IMR-90 (cell line): Measurements from ENCODE around the gene NOS1AP. TPM values are rescaled to one million over a fixed set of nuclear protein-coding genes. Genes with fewer than 3 reads are reported as not detected.

Experiments used
- ATAC-seq: fragments of 200-7000 bp; cut with Tn5 transposase; 2 replicates; pipeline ENCODE4 v1.9.1; 2020; ENCODE audit warnings: low read depth, mild to moderate bottlenecking, moderate library complexity
- BruUV-seq: library from RNA; stranded (reverse); fragments of 400-500 nt; replicated peaks from 2 replicates; lab custom pipeline; 2021; lab: Mats Ljungman, UMichigan
- CTCF ChIA-PET: fragments of 300-600 bp; formaldehyde crosslinking; extraction: SDS; loops from one replicate; lab custom pipeline; 2021; ENCODE audit warnings: antibody characterized with exemption; lab: Yijun Ruan, JAX
- POLR2A ChIA-PET: fragments of 300-600 bp; sonication (Branson Sonifier 250); formaldehyde crosslinking; loops from one replicate; lab custom pipeline; 2022; ENCODE audit warnings: antibody characterized with exemption; ENCODE audit not compliant: unreplicated experiment; lab: Charles Lee
- DNase-seq: peaks from one replicate; pipeline ENCODE4 v3.0.0; 2013
- H2AFZ ChIP-seq: replicated peaks from 2 replicates; pipeline ENCODE3; 2013; ENCODE audit warnings: low read length, mild to moderate bottlenecking; ENCODE audit not compliant: poor library complexity
- H2AK5ac ChIP-seq: 2 replicates; pipeline ENCODE4 v1.6.1; 2013; ENCODE audit warnings: low read depth, low read length, inconsistent platforms
- H2AK9ac ChIP-seq: replicated peaks from 2 replicates; pipeline ENCODE3; 2013; ENCODE audit warnings: mild to moderate bottlenecking, low read depth, low read length, moderate library complexity; ENCODE audit not compliant: poor library complexity
- H2BK120ac ChIP-seq: 2 replicates; pipeline ENCODE4 v1.6.1; 2013; ENCODE audit warnings: low read depth, low read length, inconsistent platforms
- H2BK15ac ChIP-seq: 3 replicates; pipeline ENCODE4 v1.6.1; 2013; ENCODE audit warnings: low read depth, low read length, inconsistent platforms
- H2BK20ac ChIP-seq: 2 replicates; pipeline ENCODE4 v1.6.1; 2013; ENCODE audit warnings: low read depth, mild to moderate bottlenecking, inconsistent platforms, low read length, moderate library complexity
- H2BK5ac ChIP-seq: 2 replicates; pipeline ENCODE4 v1.6.1; 2013; ENCODE audit warnings: mild to moderate bottlenecking, low read depth, low read length, inconsistent platforms; ENCODE audit not compliant: poor library complexity, severe bottlenecking
- H3K14ac ChIP-seq: replicated peaks from 2 replicates; pipeline ENCODE4 v1.6.1; 2013; ENCODE audit warnings: low read depth, low read length, inconsistent platforms
- H3K18ac ChIP-seq: 2 replicates; pipeline ENCODE4 v1.6.1; 2013; ENCODE audit warnings: low read depth, low read length, control low read depth
- H3K23ac ChIP-seq: 2 replicates; pipeline ENCODE4 v1.6.1; 2013; ENCODE audit warnings: low read depth, low read length, inconsistent platforms
- H3K27ac ChIP-seq: 2 replicates; pipeline ENCODE4 v1.5.1; 2013; ENCODE audit warnings: mild to moderate bottlenecking, control low read depth, low read length; ENCODE audit not compliant: insufficient read depth
- H3K27me3 ChIP-seq: 2 replicates; pipeline ENCODE4 v1.6.1; 2013; ENCODE audit warnings: low read length; ENCODE audit not compliant: control insufficient read depth, insufficient read depth
- H3K36me3 ChIP-seq: 2 replicates; pipeline ENCODE4 v1.6.1; 2013; ENCODE audit warnings: low read length, mixed read lengths; ENCODE audit not compliant: control insufficient read depth, insufficient read depth
- H3K4ac ChIP-seq: 2 replicates; pipeline ENCODE4 v1.6.1; 2013; ENCODE audit warnings: low read depth, low read length, inconsistent platforms
- H3K4me1 ChIP-seq: 2 replicates; pipeline ENCODE4 v1.6.1; 2013; ENCODE audit warnings: low read length, mixed read lengths; ENCODE audit not compliant: control insufficient read depth, insufficient read depth
- H3K4me2 ChIP-seq: 2 replicates; pipeline ENCODE4 v1.6.1; 2013; ENCODE audit warnings: low read depth, mild to moderate bottlenecking, control low read depth, low read length, moderate library complexity
- H3K4me3 ChIP-seq: 2 replicates; pipeline ENCODE4 v1.5.1; 2013; ENCODE audit warnings: low read depth, mild to moderate bottlenecking, control low read depth, low read length, moderate library complexity; ENCODE audit not compliant: insufficient read depth
- H3K56ac ChIP-seq: 2 replicates; pipeline ENCODE4 v1.6.1; 2013; ENCODE audit warnings: low read length, inconsistent platforms; ENCODE audit not compliant: insufficient read depth; ENCODE audit errors: extremely low read depth
- H3K79me1 ChIP-seq, 2 experiments: 2 replicates each; pipeline ENCODE4 v1.6.1; 2013; ENCODE audit warnings: low read length in 2 of 2, inconsistent platforms in 1 of 2, low read depth in 1 of 2
- H3K9ac ChIP-seq: 2 replicates; pipeline ENCODE4 v1.6.1; 2013; ENCODE audit warnings: low read depth, low read length, control low read depth
- H3K9me1 ChIP-seq: 2 replicates; pipeline ENCODE4 v1.6.1; 2013; ENCODE audit warnings: low read length, inconsistent platforms; ENCODE audit not compliant: insufficient read depth
- H3K9me3 ChIP-seq: 2 replicates; pipeline ENCODE4 v1.6.1; 2013; ENCODE audit warnings: low read length; ENCODE audit not compliant: control insufficient read depth, insufficient read depth
- H4K20me1 ChIP-seq: 2 replicates; pipeline ENCODE4 v1.6.1; 2013; ENCODE audit warnings: low read length, inconsistent platforms; ENCODE audit not compliant: insufficient read depth
- H4K5ac ChIP-seq: 2 replicates; pipeline ENCODE4 v1.6.1; 2013; ENCODE audit warnings: mild to moderate bottlenecking, low read depth, low read length, control low read depth
- H4K8ac ChIP-seq, 2 experiments: 2 replicates each; pipeline ENCODE4 v1.6.1; 2013; ENCODE audit warnings: low read depth in 2 of 2, low read length in 2 of 2, control low read depth in 1 of 2, inconsistent platforms in 1 of 2
- H4K91ac ChIP-seq: 2 replicates; pipeline ENCODE4 v1.6.1; 2013; ENCODE audit warnings: low read depth, low read length, inconsistent platforms; ENCODE audit not compliant: insufficient read depth
- BHLHE40 ChIP-seq: fragments of 150-350 bp; IDR thresholded peaks from 2 replicates; pipeline ENCODE4 v1.6.1; 2016; ENCODE audit warnings: mild to moderate bottlenecking, low read depth, low read length
- CEBPB ChIP-seq: IDR thresholded peaks from 2 replicates; pipeline ENCODE4 v1.6.1; 2012; ENCODE audit warnings: low read depth, low read length, improper control_type of control experiment
- CHD1 ChIP-seq: IDR thresholded peaks from 2 replicates; pipeline ENCODE4 v1.6.1; 2012; ENCODE audit warnings: low read depth, low read length, improper control_type of control experiment
- CTCF ChIP-seq: conservative IDR thresholded peaks from 2 replicates; pipeline ENCODE4 v1.5.1; 2012; ENCODE audit warnings: mild to moderate bottlenecking, low read depth, low read length, improper control_type of control experiment
- FOS ChIP-seq: fragments of 150-350 bp; IDR thresholded peaks from 2 replicates; pipeline ENCODE4 v1.6.1; 2016; ENCODE audit warnings: low read depth, low read length
- MAFK ChIP-seq: IDR thresholded peaks from 2 replicates; pipeline ENCODE4 v1.6.1; 2012; ENCODE audit warnings: low read depth, low read length, improper control_type of control experiment
- MAZ ChIP-seq: IDR thresholded peaks from 2 replicates; pipeline ENCODE4 v1.6.1; 2012; ENCODE audit warnings: low read depth, mild to moderate bottlenecking, low read length, improper control_type of control experiment, moderate library complexity, borderline replicate concordance
- MXI1 ChIP-seq: IDR thresholded peaks from 2 replicates; pipeline ENCODE4 v1.6.1; 2012; ENCODE audit warnings: low read depth, mild to moderate bottlenecking, low read length, moderate library complexity, borderline replicate concordance
- NFE2L2 ChIP-seq: fragments of 150-350 bp; IDR thresholded peaks from 2 replicates; pipeline ENCODE4 v1.6.1; 2016; ENCODE audit warnings: low read depth, mild to moderate bottlenecking, low read length
- POLR2A ChIP-seq: IDR thresholded peaks from 2 replicates; pipeline ENCODE4 v1.6.1; 2012; ENCODE audit warnings: mild to moderate bottlenecking, low read depth, low read length
- RAD21 ChIP-seq: IDR thresholded peaks from 2 replicates; pipeline ENCODE4 v1.6.1; 2012; ENCODE audit warnings: low read length, improper control_type of control experiment
- RCOR1 ChIP-seq: IDR thresholded peaks from 2 replicates; pipeline ENCODE4 v1.6.1; 2012; ENCODE audit warnings: mild to moderate bottlenecking, low read length, improper control_type of control experiment; ENCODE audit not compliant: insufficient replicate concordance
- RFX5 ChIP-seq: IDR thresholded peaks from 2 replicates; pipeline ENCODE4 v1.8.0; 2012; ENCODE audit warnings: low read depth, mild to moderate bottlenecking, low read length, moderate library complexity
- SMC3 ChIP-seq: fragments of 150-350 bp; IDR thresholded peaks from 2 replicates; pipeline ENCODE4 v1.6.1; 2016; ENCODE audit warnings: low read depth, mild to moderate bottlenecking, antibody characterized with exemption, low read length, moderate library complexity
- WGBS, 2 experiments: methylation state at CpG; one replicate each; pipeline versions ENCODE4 v1.1.5 to v1.1.7; 2013; ENCODE audit warnings: missing lambda C conversion rate in 2 of 2; ENCODE audit not compliant: insufficient read length in 1 of 2; ENCODE audit errors: extremely low coverage in 2 of 2; 5-methylcytosine and 5-hydroxymethylcytosine counted together
- dilution Hi-C: fragments of 300-500 bp; cut with HindIII; formaldehyde crosslinking; loops from one replicate; pipeline ENCODE4 v1.14.3; 2018; ENCODE audit warnings: low sequenced_read_pairs; ENCODE audit not compliant: unreplicated experiment
- in situ Hi-C: fragments of 300-500 bp; cut with MboI; formaldehyde crosslinking; loops from 3 replicates; pipeline ENCODE4 v1.14.3; 2019; ENCODE audit warnings: low sequenced_read_pairs, inconsistent platforms, mixed read lengths
- intact Hi-C: fragments of 100-400 bp; cut with micrococcal nuclease; formaldehyde crosslinking; loops from 2 replicates; pipeline ENCODE4 v1.10.0; 2022
- polyA plus RNA-seq, 3 experiments: library from polyadenylated mRNA; depleted of rRNA; stranded (reverse); fragments of >200 nt; gene quantifications; 2 replicates each; pipeline ENCODE4 v1.2.3, GENCODE V29; 2012; ENCODE audit warnings: low replicate concordance in 1 of 3
- total RNA-seq: library from RNA; depleted of rRNA; stranded (reverse); fragments of >200 nt; gene quantifications from 2 replicates; pipeline ENCODE4 v1.2.3, GENCODE V29; 2012
- TF ChIP-seq, protein P1 (sequence below): fragments of 150-350 bp; IDR thresholded peaks from 2 replicates; pipeline ENCODE4 v1.6.1; 2017; ENCODE audit warnings: mild to moderate bottlenecking, antibody characterized with exemption, low read length, low read depth
- TF ChIP-seq, protein P2 (sequence below): fragments of 150-350 bp; IDR thresholded peaks from 2 replicates; pipeline ENCODE4 v1.6.1; 2016; ENCODE audit warnings: low read depth, mild to moderate bottlenecking, low read length, moderate library complexity, borderline replicate concordance

NOS1AP gene
- total and polyA plus RNA-seq, 2 of the 4 experiments (the other 2 are of a cell fraction): 0.18 to 0.19 TPM

- no CpG with 5 or more reads among the region's 4 CpGs for WGBS, 2 experiments
- in situ Hi-C loops: no loop called here
- no TSS peak for BruUV-seq
- H3K23ac ChIP-seq: no peak overlapping the region
- intact Hi-C loops: no loop called here
- H4K5ac ChIP-seq: no peak overlapping the region
- no peak overlapping the region for H2BK20ac ChIP-seq
- H4K8ac ChIP-seq: no peak overlapping the region
- no peak overlapping the region for H3K27ac ChIP-seq
- no peaks in the 10 kb centered on the region for H4K20me1 ChIP-seq
- no peaks in the 10 kb centered on the region for H3K36me3 ChIP-seq
- no peak overlapping the region for H3K18ac ChIP-seq
- H2AK9ac ChIP-seq: no peak overlapping the region
- no peak overlapping the region for H2AFZ ChIP-seq
- no peak overlapping the region for H3K4ac ChIP-seq
- ATAC-seq (no peak), DNase-seq (no peak)
- no peaks in the 10 kb centered on the region for H3K9me1 ChIP-seq
- ChIA-PET CTCF (no interaction called here), POLR2A (no interaction called here)
- TF ChIP-seq, protein P1, sequence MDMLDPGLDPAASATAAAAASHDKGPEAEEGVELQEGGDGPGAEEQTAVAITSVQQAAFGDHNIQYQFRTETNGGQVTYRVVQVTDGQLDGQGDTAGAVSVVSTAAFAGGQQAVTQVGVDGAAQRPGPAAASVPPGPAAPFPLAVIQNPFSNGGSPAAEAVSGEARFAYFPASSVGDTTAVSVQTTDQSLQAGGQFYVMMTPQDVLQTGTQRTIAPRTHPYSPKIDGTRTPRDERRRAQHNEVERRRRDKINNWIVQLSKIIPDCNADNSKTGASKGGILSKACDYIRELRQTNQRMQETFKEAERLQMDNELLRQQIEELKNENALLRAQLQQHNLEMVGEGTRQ: no peak
- TF ChIP-seq, protein P2, sequence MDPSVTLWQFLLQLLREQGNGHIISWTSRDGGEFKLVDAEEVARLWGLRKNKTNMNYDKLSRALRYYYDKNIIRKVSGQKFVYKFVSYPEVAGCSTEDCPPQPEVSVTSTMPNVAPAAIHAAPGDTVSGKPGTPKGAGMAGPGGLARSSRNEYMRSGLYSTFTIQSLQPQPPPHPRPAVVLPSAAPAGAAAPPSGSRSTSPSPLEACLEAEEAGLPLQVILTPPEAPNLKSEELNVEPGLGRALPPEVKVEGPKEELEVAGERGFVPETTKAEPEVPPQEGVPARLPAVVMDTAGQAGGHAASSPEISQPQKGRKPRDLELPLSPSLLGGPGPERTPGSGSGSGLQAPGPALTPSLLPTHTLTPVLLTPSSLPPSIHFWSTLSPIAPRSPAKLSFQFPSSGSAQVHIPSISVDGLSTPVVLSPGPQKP: no peak
- TF ChIP-seq FOS (no peak), RAD21 (no peak), RCOR1 (no peak), CHD1 (no peak), RFX5 (no peak), MAZ (no peak), POLR2A (no peak), SMC3 (no peak), NFE2L2 (no peak), BHLHE40 (no peak), CTCF (no peak), CEBPB (no peak), MXI1 (no peak), MAFK (no peak)
- H3K14ac ChIP-seq: no peak overlapping the region
- H3K9ac ChIP-seq: no peak overlapping the region
- no peak overlapping the region for H4K91ac ChIP-seq
- H2AK5ac ChIP-seq: no peak overlapping the region
- no peak overlapping the region for H3K4me3 ChIP-seq
- H2BK15ac ChIP-seq: no peak overlapping the region
- H3K79me1 ChIP-seq: no peaks in the 10 kb centered on the region
- no peak overlapping the region for H2BK120ac ChIP-seq
- no peaks in the 10 kb centered on the region for H3K4me1 ChIP-seq
- H3K4me2 ChIP-seq: no peak overlapping the region
- H2BK5ac ChIP-seq: no peak overlapping the region
- H3K27me3 ChIP-seq: peaks cover 10% of the 10 kb centered on the region
- H3K9me3 ChIP-seq: no peaks in the 10 kb centered on the region
- no peak overlapping the region for H3K56ac ChIP-seq
- dilution Hi-C loops: no loop called here
Observed at GRCh38 chr1:162111572-162111971, 42.1 kb downstream of the NOS1AP start.
